SH-SY5Y (cell line): Measurements from ENCODE around the gene EPHB4.

Experiments
- GATA2 ChIP-seq: IDR thresholded peaks from 2 replicates; pipeline ENCODE4 v1.6.1; 2011; ENCODE audit warnings: mild to moderate bottlenecking, low read depth, low read length
- GATA3 ChIP-seq: IDR thresholded peaks from 2 replicates; pipeline ENCODE4 v1.6.1; 2011; ENCODE audit warnings: low read depth, mild to moderate bottlenecking, low read length, moderate library complexity

- TF ChIP-seq GATA3 (no peak), GATA2 (no peak)
These were observed 2.7 kb downstream of the EPHB4 start for GRCh38 chr7:100824499-100825214.
